Heart left ventricle (tissue), 13 donors: ENCODE measurements around the gene SRSF8.

Experiments
- CTCF ChIP-seq, 12 donors: fragments of 200-600 bp; sonication (generic) in 4 of 12; IDR thresholded peaks; one replicate each; pipeline versions ENCODE4 v1.5.0 to v1.8.0; 2018 to 2022; ENCODE audit warnings: antibody characterized with exemption in 12 of 12, mild to moderate bottlenecking in 5 of 12
- POLR2A ChIP-seq, 2 donors: fragments of 450-650 bp; IDR thresholded peaks; one replicate each; pipeline ENCODE4 v1.6.1; 2017; ENCODE audit warnings: antibody characterized with exemption in 2 of 2, mild to moderate bottlenecking in 2 of 2, moderate library complexity in 2 of 2
- donor health status: ischemic (EF 13 %, LVEDD 7.1; RV severe dilation, severe dysfunction).
- donor health status: DM: no; HTN: yes; CAD: no.
- donor health status: DM: no; HTN: no; CAD: no.
- donor health status: ischemic (EF 25% LVEDD 6.9; RV normal size, moderate dysfunction).
- donor health status: ischemic (EF 25% LVEDD 5.7; RV mildly dilated, moderate dysfunction).
- donor health status: ischemic (EF 35%, LVEDD 5.7; RV mildly dilated, moderate dysfunction).
- donor health status: nonischemic (EF 11% LVEDD 7.7; RV severe dilation, severe dysfunction).
- donor health status: DM: yes; HTN: yes; CAD: no.
- donor health status: PGD.
- donor health status: ischemic (EF 29% LVEDD 5.4; RV normal size, mild dysfunction).
- donor health status: nonischemic (EF 23%, LVEDD 6.1; RV moderate dilation, normal function).

- TF ChIP-seq POLR2A (IDR thresholded peaks at IDR 0.05) (no peak), CTCF (IDR thresholded peaks at IDR 0.05) (no peak)
Measured at GRCh38 chr11:95042906-95043305, 23.8 kb upstream of the SRSF8 start.
